ENCODE results near the gene DNAL1. TPM values are rescaled to one million over a fixed set of nuclear protein-coding genes. Genes with fewer than 3 reads are reported as not detected.
"Not testable (repeated sequence)": the region's sequence is repeated elsewhere in the genome, so short reads cannot be mapped to it uniquely, and the experiment has no call there.

DNAL1 gene
- total and polyA plus RNA-seq, 2 of the 13 experiments (the other 11 are each of a cell fraction or from before 2014, with no cell fraction given): 1.4 to 13.3 TPM

DNA sequence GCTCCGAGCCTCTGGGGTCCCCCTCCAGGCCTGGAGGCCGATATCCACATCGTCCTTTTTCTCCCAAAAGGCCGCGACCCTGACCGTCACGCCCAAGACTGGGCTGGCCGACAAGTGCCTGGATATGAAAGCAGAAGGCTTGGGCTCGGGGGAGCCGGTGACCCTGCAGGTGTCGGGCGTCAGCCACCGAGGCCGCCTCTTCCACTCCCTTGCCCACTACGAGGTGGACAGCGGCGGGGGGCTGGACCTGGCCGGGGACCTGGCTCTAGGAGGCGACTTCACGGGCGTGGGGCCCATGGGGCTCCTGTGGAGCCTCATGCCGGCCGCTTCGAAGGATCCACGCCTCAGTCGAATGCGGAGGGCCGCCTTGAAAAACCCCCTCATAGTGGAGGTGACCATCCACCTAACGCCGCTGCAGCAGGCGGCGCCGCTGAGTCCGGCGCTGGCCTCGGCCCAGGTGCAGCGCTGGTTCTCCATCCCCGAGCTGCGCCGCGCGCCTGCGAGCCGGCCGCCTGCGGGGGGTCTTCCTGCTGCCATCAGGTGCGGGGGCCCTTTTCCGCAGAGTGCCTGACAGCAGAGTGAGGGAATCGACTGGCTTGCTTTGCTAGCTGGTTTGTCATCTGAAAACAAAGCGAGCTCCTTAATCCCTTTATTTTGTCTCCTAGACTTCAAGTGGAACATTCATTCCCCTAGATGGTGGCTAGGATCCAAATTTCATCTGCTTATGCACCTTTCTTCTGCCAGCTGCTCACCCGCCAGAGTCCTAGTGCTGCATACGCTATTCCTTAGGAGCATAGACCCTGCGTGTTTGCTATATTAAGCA lies 10.6 kb upstream of the DNAL1 start (continued):
- TF ChIP-seq, protein P1, sequence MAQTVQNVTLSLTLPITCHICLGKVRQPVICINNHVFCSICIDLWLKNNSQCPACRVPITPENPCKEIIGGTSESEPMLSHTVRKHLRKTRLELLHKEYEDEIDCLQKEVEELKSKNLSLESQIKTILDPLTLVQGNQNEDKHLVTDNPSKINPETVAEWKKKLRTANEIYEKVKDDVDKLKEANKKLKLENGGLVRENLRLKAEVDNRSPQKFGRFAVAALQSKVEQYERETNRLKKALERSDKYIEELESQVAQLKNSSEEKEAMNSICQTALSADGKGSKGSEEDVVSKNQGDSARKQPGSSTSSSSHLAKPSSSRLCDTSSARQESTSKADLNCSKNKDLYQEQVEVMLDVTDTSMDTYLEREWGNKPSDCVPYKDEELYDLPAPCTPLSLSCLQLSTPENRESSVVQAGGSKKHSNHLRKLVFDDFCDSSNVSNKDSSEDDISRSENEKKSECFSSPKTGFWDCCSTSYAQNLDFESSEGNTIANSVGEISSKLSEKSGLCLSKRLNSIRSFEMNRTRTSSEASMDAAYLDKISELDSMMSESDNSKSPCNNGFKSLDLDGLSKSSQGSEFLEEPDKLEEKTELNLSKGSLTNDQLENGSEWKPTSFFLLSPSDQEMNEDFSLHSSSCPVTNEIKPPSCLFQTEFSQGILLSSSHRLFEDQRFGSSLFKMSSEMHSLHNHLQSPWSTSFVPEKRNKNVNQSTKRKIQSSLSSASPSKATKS (CRISPR knock-in tag; IDR thresholded peaks at IDR 0.05): no peak
- TF ChIP-seq HOXD1 (CRISPR knock-in tag; IDR thresholded peaks at IDR 0.05): no peak
- TF ChIP-seq MTF2 (CRISPR knock-in tag; IDR thresholded peaks at IDR 0.05; ENCODE audit: borderline replicate concordance): no peak
- TF ChIP-seq ZFX (CRISPR knock-in tag; IDR thresholded peaks at IDR 0.05; ENCODE audit: low read depth): 0 out of 2 replicates have a peak, but pooled peaks have one; percentile 11
- no peak for TF ChIP-seq ZNF772 (CRISPR knock-in tag; IDR thresholded peaks at IDR 0.05)
- no peak for TF ChIP-seq ZKSCAN8 (CRISPR knock-in tag; IDR thresholded peaks at IDR 0.05; ENCODE audit: borderline replicate concordance)
- TF ChIP-seq, protein P2, sequence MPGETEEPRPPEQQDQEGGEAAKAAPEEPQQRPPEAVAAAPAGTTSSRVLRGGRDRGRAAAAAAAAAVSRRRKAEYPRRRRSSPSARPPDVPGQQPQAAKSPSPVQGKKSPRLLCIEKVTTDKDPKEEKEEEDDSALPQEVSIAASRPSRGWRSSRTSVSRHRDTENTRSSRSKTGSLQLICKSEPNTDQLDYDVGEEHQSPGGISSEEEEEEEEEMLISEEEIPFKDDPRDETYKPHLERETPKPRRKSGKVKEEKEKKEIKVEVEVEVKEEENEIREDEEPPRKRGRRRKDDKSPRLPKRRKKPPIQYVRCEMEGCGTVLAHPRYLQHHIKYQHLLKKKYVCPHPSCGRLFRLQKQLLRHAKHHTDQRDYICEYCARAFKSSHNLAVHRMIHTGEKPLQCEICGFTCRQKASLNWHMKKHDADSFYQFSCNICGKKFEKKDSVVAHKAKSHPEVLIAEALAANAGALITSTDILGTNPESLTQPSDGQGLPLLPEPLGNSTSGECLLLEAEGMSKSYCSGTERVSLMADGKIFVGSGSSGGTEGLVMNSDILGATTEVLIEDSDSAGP (CRISPR knock-in tag; IDR thresholded peaks at IDR 0.05; ENCODE audit: borderline replicate concordance): peak; percentile 23; the same call in 1 of the 2 replicates

DNA sequence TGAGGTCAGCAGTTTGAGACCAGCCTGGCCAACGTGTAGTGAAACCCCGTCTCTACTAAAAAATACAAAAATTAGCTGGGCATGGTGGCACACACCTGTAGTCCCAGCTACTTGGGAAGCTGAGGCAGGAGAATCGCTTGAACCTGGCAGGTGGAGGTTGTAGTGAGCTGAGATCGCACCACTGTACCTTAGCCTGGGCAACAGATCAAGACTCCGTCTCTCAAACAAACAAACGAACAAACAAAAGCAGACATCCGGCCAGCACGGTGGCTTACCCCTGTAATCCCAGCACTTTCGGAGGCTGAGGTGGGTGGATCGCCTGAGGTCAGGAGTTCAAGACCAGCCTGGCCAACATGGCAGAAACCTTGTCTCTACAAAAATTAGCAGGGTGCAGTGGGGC lies 8.4 kb upstream of the DNAL1 start:
- intact Hi-C loops (cut with micrococcal nuclease; ENCODE audit: unreplicated experiment): loop anchor here (10.0 kb wide), 1 partner anchor 62 kb away; no protein-coding TSS in a partner anchor
- BruUV-seq (replicated peaks); H3K36me3 ChIP-seq (replicated peaks in 1 of 2; ENCODE audit: control insufficient read depth in 1 of 2, insufficient read depth in 2 of 2, low read length in 2 of 2); H3K79me2 ChIP-seq (ENCODE audit: insufficient read depth, low read length); CTCF ChIA-PET (ENCODE audit: low intra/inter-chr PET ratio, low total read pairs); H2AFZ ChIP-seq (ENCODE audit: low read length); ATAC-seq; H3K27me3 ChIP-seq (ENCODE audit: control insufficient read depth in 1 of 2, insufficient read depth in 2 of 2, low read length in 2 of 2); POLR2A ChIA-PET; H3K9ac ChIP-seq (ENCODE audit: insufficient read depth, low read depth, low read length); H3K27ac ChIP-seq (ENCODE audit: extremely low read length, insufficient read depth, low read length); H3K4me3 ChIP-seq (replicated peaks in 1 of 3; ENCODE audit: insufficient read depth in 1 of 3, low read depth in 2 of 3, low read length in 3 of 3); DNase-seq (ENCODE audit: low spot score); H4K20me1 ChIP-seq (ENCODE audit: insufficient read depth, low read length); H3K9me3 ChIP-seq (ENCODE audit: low read length); FAIRE-seq: not testable (repeated sequence)
- Histone ChIP-seq H3K4me1 (ENCODE audit: insufficient read depth, low read length) (peaks cover 36% of the 10 kb centered on the region), H3K4me2 (ENCODE audit: low read depth, low read length) (peak overlapping the region; percentile 36; the same call in 1 of the 2 replicates)
- 25% methylated on average over 9 of the region's 10 CpGs for WGBS (ENCODE audit: low lambda C conversion rate)
- in situ Hi-C loops (cut with HindIII; ENCODE audit: extremely low pct_ligation_motif_present, low pct_unique_long_range_greater_than_20kb): loop anchor here (10.0 kb wide), 1 partner anchor 62 kb away; no protein-coding TSS in a partner anchor
- TF ChIP-seq HNF4A (CRISPR knock-in tag; IDR thresholded peaks at IDR 0.05) (0 out of 2 replicates have a peak, but pooled peaks have one; percentile 4), RXRA (CRISPR knock-in tag; IDR thresholded peaks at IDR 0.05) (0 out of 2 replicates have a peak, but pooled peaks have one; percentile 33), SALL1 (CRISPR knock-in tag; IDR thresholded peaks at IDR 0.05) (0 out of 2 replicates have a peak, but pooled peaks have one; percentile 15)
- TF ChIP-seq, protein P3, sequence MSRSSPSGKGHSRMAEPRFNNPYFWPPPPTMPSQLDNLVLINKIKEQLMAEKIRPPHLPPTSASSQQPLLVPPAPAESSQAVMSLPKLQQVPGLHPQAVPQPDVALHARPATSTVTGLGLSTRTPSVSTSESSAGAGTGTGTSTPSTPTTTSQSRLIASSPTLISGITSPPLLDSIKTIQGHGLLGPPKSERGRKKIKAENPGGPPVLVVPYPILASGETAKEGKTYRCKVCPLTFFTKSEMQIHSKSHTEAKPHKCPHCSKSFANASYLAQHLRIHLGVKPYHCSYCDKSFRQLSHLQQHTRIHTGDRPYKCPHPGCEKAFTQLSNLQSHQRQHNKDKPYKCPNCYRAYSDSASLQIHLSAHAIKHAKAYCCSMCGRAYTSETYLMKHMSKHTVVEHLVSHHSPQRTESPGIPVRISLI (CRISPR knock-in tag; IDR thresholded peaks at IDR 0.05; ENCODE audit: borderline replicate concordance): 0 out of 2 replicates have a peak, but pooled peaks have one; percentile 31

All from HepG2 (cell line).